Ishikawa (cell line): ENCODE results near the gene CFAP61.

Experiments
- CEBPB ChIP-seq: IDR thresholded peaks from 2 replicates; pipeline ENCODE4 v1.6.1; 2012
- CREB1 ChIP-seq: IDR thresholded peaks from 2 replicates; pipeline ENCODE4 v1.6.1; 2012; ENCODE audit warnings: low read depth
- EGR1 ChIP-seq: IDR thresholded peaks from 2 replicates; pipeline ENCODE4 v1.6.1; 2012
- EP300 ChIP-seq: IDR thresholded peaks from 2 replicates; pipeline ENCODE4 v1.6.1; 2012; ENCODE audit warnings: borderline replicate concordance
- FOXM1 ChIP-seq: IDR thresholded peaks from 2 replicates; pipeline ENCODE4 v1.6.1; 2012; ENCODE audit warnings: low read depth, borderline replicate concordance
- MAX ChIP-seq: IDR thresholded peaks from 2 replicates; pipeline ENCODE4 v1.6.1; 2012
- NFIC ChIP-seq: IDR thresholded peaks from 2 replicates; pipeline ENCODE4 v1.6.1; 2012
- RAD21 ChIP-seq: IDR thresholded peaks from 2 replicates; pipeline ENCODE4 v1.6.1; 2012; ENCODE audit warnings: low read depth
- TAF1 ChIP-seq: IDR thresholded peaks from 2 replicates; pipeline ENCODE4 v1.6.1; 2012; ENCODE audit warnings: low read depth, mild to moderate bottlenecking
- TCF12 ChIP-seq: IDR thresholded peaks from 2 replicates; pipeline ENCODE4 v1.6.1; 2012; ENCODE audit warnings: low read depth
- TEAD4 ChIP-seq: IDR thresholded peaks from 2 replicates; pipeline ENCODE4 v1.6.1; 2012
- USF1 ChIP-seq: IDR thresholded peaks from 2 replicates; pipeline ENCODE4 v1.6.1; 2012
- YY1 ChIP-seq: IDR thresholded peaks from 2 replicates; pipeline ENCODE4 v1.6.1; 2012; ENCODE audit warnings: low read depth
- ZBTB7A ChIP-seq: IDR thresholded peaks from 2 replicates; pipeline ENCODE4 v1.6.1; 2012; ENCODE audit warnings: low read depth
- TF ChIP-seq, protein P1 (sequence below): IDR thresholded peaks from 2 replicates; pipeline ENCODE4 v1.6.1; 2012; ENCODE audit warnings: low read depth, mild to moderate bottlenecking

The CFAP61 gene

GRCh38 chr20:20277894-20278335 lies 225.6 kb downstream of the CFAP61 start:
- TF ChIP-seq EP300 = no peak
- no peak for TF ChIP-seq TAF1
- no peak for TF ChIP-seq CREB1
- TF ChIP-seq, protein P1, sequence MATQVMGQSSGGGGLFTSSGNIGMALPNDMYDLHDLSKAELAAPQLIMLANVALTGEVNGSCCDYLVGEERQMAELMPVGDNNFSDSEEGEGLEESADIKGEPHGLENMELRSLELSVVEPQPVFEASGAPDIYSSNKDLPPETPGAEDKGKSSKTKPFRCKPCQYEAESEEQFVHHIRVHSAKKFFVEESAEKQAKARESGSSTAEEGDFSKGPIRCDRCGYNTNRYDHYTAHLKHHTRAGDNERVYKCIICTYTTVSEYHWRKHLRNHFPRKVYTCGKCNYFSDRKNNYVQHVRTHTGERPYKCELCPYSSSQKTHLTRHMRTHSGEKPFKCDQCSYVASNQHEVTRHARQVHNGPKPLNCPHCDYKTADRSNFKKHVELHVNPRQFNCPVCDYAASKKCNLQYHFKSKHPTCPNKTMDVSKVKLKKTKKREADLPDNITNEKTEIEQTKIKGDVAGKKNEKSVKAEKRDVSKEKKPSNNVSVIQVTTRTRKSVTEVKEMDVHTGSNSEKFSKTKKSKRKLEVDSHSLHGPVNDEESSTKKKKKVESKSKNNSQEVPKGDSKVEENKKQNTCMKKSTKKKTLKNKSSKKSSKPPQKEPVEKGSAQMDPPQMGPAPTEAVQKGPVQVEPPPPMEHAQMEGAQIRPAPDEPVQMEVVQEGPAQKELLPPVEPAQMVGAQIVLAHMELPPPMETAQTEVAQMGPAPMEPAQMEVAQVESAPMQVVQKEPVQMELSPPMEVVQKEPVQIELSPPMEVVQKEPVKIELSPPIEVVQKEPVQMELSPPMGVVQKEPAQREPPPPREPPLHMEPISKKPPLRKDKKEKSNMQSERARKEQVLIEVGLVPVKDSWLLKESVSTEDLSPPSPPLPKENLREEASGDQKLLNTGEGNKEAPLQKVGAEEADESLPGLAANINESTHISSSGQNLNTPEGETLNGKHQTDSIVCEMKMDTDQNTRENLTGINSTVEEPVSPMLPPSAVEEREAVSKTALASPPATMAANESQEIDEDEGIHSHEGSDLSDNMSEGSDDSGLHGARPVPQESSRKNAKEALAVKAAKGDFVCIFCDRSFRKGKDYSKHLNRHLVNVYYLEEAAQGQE = no peak
- no peak for TF ChIP-seq RAD21
- no peak for TF ChIP-seq TEAD4
- no peak for TF ChIP-seq YY1
- no peak for TF ChIP-seq FOXM1
- no peak for TF ChIP-seq NFIC

DNA sequence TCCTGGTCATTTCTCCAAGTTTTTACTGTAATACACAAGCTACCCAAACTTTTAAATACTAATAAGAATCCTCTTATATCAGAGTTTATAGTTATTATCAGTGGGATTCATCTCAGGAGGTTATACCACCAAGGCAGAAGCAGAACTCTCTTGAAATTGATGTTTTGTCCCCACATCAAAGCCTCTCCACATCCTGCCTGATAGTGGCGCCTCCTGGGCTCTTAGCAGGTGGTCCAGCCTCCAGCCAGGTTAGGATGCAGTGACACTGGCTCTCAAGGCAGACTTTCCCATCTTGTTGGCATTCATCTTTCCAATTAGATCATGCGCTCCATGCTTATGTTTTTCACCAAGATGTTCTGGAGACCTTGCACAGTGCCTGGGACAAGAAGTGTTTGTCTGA lies 233.7 kb downstream of the CFAP61 start:
- no peak for TF ChIP-seq EP300
- TF ChIP-seq ZBTB7A = no peak
- TF ChIP-seq FOXM1 = no peak
- TF ChIP-seq USF1 = no peak
- no peak for TF ChIP-seq RAD21
- no peak for TF ChIP-seq TAF1
- TF ChIP-seq, protein P1 = no peak

DNA sequence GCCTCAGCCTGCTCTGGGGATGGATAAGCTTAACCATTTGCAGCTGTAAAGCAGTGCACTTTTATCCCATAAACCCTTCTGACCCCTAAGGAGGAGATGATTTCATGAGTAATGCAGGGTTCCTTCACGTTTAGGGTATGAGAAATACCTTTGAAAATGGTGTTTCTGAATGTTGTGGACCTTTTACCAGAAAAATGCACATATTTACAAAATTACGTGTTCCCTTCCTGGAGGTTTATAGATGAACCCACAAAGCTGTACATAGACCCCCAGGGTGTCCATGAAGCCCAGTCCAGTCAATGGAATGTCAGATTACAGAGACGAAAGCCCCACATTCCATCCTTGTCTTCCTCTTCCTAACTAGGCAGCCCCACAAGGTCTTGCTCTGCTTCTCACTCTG lies 237.0 kb downstream of the CFAP61 start:
- no peak for TF ChIP-seq TEAD4
- TF ChIP-seq, protein P1 = no peak
- no peak for TF ChIP-seq CEBPB
- no peak for TF ChIP-seq FOXM1
- TF ChIP-seq MAX = no peak
- TF ChIP-seq USF1 = no peak
- TF ChIP-seq NFIC = no peak
- TF ChIP-seq YY1 = no peak
- no peak for TF ChIP-seq TAF1
- no peak for TF ChIP-seq EP300
- TF ChIP-seq CREB1 = no peak
- TF ChIP-seq EGR1 = no peak
- TF ChIP-seq ZBTB7A = no peak
- TF ChIP-seq TCF12 = no peak
- TF ChIP-seq RAD21 = no peak

GRCh38 chr20:20292472-20292871 lies 240.1 kb downstream of the CFAP61 start:
- no peak for TF ChIP-seq EP300
- TF ChIP-seq, protein P1 = no peak
- TF ChIP-seq TCF12 = no peak
- TF ChIP-seq CEBPB = no peak
- TF ChIP-seq RAD21 = no peak
- TF ChIP-seq FOXM1 = no peak
